Spleen (tissue), 7 donors: ENCODE measurements around the gene SYCN.

ENCODE experiments used
- POLR2A ChIP-seq, 3 donors: fragments of 450-650 bp; IDR thresholded peaks; one replicate each; pipeline ENCODE4 v1.5.1; 2017; ENCODE audit warnings: antibody characterized with exemption in 3 of 3, mild to moderate bottlenecking in 1 of 3
- TF ChIP-seq, protein P1 (sequence below), 11 experiments: fragments of 200-600 bp in 7 of 11; fragments of 450-650 bp in 4 of 11; sonication (generic) in 4 of 11; IDR thresholded peaks in 8 of 11; conservative IDR thresholded peaks in 3 of 11; 1 replicate in 7 of 11; 2 replicates in 4 of 11; pipeline versions ENCODE4 v1.4.0 to v1.8.0; 2016 to 2021; ENCODE audit warnings: antibody characterized with exemption in 11 of 11, inconsistent platforms in 4 of 11, mild to moderate bottlenecking in 1 of 11
- donor health status: DM: no; HTN: no; CAD: no; lungs with moderate emphysema.
- donor health status: DM: no; HTN: no; CAD: no.
- donor health status: DM: no; HTN: no; CAD: no.

DNA sequence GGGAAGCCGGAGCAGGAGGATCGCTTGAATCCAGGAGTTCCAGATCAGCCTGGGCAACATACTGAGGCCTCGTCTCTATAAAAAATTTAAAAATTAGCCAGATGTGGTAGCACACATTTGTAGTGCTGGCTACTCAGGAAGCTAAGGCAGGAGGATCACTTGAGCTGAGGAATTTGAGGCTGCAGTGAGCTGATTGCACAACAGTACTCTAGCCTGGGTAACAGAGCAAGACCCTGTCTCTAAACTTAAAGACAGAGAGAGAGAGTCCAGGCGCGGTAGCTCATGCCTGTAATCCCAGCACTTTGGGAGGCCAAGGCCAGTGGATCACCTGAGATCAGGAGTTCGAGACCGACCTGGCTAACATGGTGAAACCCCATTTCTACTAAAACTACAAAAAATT lies 36.4 kb upstream of the SYCN start:
- TF ChIP-seq, protein P1, sequence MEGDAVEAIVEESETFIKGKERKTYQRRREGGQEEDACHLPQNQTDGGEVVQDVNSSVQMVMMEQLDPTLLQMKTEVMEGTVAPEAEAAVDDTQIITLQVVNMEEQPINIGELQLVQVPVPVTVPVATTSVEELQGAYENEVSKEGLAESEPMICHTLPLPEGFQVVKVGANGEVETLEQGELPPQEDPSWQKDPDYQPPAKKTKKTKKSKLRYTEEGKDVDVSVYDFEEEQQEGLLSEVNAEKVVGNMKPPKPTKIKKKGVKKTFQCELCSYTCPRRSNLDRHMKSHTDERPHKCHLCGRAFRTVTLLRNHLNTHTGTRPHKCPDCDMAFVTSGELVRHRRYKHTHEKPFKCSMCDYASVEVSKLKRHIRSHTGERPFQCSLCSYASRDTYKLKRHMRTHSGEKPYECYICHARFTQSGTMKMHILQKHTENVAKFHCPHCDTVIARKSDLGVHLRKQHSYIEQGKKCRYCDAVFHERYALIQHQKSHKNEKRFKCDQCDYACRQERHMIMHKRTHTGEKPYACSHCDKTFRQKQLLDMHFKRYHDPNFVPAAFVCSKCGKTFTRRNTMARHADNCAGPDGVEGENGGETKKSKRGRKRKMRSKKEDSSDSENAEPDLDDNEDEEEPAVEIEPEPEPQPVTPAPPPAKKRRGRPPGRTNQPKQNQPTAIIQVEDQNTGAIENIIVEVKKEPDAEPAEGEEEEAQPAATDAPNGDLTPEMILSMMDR (IDR thresholded peaks at IDR 0.05 in 8 of 11, conservative IDR thresholded peaks at IDR 0.05 in 3 of 11): no peak
- no peak for TF ChIP-seq POLR2A (IDR thresholded peaks at IDR 0.05)
